HG03432 (cell line): ENCODE results near the gene CD74.

Source experiments
- ATAC-seq: cut with Tn5 transposase; IDR thresholded peaks from one replicate; pipeline ENCODE4 v1.9.1; 2021; ENCODE audit warnings: mild to moderate bottlenecking, moderate library complexity; ENCODE audit not compliant: unreplicated experiment

Gene CD74

DNA sequence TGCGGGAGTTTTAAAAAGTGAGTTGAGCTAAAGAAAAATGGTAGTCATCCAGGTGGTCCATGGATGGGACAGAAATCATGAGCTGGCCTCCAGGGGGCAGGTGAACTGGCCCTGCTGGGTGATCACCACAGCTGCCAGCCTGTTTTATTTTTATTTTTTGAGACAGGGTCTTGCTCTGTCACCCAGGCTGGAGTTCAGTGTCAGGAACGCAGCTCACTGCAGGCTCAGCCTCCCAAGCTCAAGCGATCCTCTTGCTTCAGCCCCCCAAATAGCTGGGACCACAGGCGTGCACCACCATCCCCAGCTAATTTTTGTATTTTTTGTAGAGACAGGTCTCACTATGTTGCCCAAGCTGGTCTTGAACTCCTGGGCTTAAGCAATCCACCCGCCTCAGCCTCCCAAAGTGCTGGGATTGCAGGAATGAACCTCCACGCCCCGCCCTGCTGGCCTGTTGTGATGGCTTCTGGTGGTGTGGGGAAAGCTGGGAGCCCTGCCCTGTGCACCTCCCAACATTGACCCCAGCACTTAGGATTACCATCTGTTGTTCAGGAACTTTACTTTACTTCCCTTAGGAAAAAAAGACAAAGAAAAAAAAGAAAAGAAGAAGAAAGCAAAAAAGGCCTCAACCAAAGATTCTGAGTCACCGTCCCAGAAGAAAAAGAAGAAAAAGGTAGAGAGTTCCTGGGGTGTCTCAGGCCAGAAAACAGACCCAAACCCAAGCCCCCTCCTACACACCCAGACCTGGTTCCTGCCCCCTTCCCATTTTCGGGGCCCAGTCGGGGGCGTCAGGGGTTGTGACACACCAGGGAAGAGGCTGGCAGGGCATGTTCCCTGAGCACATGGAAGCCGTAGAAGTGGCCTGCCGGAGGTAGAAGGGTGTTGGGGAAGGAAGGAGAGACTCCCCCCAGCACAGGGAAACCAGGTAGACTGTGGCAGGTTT is 14.7 kb downstream of the CD74 start:
- ATAC-seq = no peak

DNA sequence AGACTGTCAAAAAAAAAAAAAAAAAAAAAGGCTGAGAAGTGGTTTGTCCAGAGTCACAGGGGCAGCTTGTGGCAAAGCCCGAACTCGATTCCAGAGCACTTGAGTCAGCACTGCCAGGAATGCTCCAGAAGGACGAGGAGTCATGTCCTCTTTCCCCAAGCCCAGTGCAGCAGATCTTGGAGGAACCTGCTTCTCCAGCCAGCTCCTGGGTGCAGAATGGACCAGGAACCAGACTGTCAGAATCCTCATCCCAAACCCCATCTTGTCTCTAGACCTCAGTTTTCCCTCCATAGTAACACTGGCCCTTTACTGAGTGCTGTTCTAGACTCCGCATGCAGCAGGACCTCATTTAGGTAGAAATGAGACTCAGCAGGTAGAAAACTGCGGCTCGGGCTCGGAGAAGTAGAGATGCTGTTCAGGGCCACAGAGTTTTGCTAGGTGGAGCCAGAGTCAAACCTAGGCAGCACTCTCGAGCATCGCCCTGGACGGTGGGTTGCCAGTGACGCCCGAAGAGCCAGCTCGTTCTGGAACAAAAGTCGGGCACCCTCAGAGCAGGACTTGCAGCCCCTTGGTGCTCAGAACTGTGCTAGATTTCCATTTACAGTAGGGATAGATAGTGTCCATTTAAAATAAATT is 15.4 kb downstream of the CD74 start:
- ATAC-seq = no peak

DNA sequence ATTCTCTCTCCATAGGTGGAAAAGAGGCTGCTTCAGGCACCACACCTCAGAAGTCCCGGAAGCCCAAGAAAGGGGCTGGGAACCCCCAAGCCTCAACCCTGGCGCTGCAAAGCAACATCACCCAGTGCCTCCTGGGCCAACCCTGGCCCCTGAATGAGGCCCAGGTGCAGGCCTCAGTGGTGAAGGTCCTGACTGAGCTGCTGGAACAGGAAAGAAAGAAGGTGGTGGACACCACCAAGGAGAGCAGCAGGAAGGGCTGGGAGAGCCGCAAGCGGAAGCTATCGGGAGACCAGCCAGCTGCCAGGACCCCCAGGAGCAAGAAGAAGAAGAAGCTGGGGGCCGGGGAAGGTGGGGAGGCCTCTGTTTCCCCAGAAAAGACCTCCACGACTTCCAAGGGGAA is 16.4 kb downstream of the CD74 start:
- no peak for ATAC-seq

DNA sequence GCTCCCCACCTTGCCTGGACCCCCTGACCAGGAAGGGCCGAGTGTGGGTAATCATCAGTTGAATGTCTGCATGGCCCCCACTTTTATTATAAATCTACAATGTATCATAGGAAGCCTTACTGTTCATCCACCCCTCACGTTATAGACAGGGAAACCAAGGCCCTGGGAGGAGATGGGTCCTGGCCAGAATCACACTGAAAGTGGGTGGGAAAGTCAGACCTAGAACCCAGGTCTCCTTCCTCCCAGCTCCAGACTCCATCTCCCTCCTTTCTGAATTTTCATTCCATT is 17.1 kb downstream of the CD74 start:
- ATAC-seq = no peak

DNA sequence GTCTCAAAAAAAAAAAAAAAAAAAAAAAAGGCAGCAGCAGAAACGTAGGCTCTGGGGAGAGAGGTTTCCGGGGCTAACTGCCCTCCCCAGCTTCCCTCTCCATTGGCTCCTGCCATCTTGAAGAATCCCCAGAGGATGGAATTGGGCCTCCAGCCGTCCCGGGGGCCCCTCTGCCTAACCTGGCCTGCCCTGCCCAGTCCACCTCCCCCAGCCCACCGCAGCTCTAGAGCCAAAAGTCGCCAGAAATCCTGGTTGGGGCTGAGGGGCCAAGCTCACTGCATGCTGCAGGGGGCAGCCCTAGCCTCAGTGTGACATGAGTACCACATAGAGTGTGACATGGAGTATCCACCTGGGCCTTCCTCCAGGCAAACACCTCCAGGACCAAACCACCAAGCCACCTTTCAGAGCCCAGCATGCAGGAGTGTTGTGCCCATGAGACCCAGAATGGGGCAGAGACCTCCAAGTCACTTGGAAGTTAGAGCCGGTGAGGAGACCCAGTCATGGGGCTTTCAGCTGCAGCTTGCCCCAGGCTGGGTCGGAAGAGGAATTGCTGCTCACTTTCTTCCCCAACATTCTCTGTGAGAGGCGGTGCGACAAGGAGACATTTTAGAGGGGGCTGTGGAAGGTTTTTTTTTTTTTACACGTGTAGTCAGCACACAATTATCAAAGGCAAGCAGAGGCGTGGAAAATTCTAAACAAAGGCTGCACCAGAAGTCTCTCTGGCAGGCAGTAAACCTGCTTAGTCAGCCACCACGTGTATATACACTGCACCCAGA is 17.6 kb downstream of the CD74 start:
- no peak for ATAC-seq

DNA sequence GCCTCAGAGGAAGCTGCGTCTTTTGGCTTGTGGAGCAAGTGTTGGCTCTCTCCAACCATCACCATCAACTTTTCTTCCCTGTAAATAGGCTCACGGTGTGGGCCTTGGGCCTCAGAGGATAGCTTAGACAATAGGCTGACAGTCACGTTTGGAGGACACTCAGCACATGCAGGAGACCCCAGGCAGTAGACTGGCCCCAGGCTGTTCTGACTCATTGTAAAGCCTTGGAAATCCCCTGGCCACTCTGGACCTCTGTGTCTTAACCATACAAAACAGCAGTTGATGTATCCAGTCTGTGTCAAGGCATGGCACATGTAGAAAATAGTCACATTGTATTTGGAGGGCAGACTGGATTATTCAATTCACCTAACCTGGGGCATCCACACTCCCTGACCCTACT is 18.6 kb downstream of the CD74 start:
- ATAC-seq = peak; percentile 50

DNA sequence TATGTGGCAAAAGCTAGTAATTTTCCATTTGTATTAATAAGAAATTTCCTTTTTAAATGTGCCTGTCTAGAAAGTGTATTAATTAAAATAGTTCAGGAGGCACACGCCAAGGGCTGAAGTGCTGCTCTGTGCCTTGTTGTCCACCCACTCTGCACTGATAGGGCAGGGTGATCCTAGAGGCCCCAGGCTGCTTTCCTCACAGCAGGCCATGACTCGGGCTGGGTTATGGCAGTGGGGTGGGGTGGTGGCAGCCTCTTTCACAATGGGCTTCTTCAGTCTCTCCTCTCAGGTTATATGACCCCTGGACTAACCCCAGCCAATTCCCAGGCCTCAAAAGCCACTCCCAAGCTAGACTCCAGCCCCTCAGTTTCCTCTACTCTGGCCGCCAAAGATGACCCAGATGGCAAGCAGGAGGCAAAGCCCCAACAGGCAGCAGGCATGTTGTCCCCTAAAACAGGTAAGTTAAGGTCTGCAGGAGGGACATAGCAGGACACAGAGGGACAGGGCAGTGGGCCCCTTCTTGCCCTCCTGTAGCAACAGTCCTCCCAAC is 19.5 kb downstream of the CD74 start:
- no peak for ATAC-seq

DNA sequence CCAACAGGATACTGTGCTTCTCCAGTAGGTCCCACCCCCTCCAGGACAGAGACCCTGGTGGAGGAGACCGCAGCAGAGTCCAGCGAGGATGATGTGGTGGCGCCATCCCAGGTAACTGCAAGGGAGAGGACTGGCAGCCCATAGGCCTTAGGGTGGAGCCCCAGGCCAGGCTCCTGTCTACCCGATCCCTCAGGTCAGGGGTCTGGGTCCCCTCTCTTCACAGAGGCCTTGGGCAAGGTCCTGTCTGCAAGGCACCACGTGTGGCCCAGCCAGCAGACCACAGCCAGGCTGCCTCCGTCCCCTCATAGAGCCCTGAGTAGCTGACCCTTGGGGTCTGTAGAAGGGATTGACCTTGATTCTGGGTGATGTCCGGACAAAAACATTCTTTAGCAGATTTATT is 20.0 kb downstream of the CD74 start:
- ATAC-seq = no peak

DNA sequence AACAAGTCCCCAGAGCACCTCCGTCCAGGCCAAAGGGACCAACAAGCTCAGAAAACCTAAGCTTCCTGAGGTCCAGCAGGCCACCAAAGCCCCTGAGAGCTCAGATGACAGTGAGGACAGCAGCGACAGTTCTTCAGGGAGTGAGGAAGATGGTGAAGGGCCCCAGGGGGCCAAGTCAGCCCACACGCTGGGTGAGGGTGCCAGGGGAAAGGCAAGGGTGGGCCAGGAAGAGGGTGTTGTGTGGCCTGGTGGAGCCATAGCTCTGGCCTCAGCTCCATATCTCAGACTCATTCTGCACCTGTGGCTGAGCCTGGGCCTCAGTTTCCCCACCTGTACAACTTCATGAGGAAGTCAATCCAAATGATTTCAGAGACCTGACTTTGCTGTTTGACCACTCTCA is 20.7 kb downstream of the CD74 start:
- ATAC-seq = no peak

DNA sequence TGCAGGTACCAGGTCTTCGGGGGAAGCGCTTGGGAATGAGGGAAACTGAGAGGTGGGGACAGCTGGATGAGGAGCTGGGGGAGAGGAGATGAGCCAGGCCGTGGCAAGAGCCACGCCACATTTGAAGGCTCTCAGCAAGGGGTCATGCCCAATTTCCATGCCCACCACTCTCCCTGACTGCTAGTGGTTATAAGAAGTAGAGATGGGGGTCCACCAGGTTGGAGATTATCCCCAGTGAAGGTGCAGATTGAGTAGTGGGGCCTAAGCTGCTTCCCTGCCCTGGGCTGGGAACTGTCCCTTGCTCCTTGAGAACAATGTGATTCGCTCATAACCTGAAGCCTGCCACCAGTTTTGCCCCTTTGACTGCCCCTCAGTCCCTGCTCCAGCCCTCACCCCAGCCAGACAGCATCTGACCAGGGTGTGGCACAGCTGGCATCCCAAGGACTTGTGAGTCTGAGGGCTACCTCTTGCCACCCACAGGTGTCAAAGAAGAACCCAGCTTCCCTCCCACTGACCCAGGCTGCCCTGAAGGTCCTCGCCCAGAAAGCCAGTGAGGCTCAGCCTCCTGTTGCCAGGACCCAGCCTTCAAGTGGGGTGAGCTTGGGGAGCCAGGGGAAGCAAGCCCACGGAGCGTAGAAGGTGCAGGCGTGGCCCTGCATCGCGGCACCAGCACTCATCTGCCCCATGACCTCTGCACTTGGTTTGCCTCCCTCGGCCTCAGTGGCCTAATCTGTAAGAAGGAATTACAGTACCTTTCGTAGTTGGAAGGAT is 21.5 kb downstream of the CD74 start:
- ATAC-seq = no peak

DNA sequence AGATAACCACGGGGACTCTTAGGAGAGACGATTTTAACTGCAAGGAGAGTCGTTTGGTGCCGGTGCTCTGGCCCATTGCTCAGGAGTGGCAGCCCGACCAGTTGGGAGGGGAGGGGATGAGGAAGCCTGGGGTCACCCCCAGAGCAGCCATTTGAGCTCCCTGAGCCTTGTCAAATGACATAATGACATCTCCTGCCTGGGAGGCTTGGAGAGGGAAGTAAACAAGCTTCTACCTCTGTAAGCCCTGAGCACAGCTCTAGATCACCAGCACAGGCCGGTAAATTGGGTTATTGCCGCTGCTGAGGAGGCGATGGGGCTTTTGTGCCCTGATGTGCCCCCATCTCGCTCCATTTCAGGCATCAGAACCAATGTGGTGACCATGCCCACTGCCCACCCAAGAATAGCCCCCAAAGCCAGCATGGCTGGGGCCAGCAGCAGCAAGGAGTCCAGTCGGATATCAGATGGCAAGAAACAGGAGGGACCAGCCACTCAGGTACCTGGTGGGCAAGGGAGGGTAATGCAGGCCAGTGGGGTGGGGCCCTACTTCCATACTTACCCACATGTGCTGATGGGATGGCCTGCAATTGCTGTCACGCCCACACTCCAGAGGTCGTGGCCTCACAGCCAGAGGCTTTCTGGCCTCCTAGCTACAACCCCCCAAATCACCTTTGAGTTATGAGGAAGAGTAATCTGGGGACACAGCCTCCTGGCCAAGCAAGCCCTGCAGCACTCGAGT is 23.0 kb downstream of the CD74 start:
- no peak for ATAC-seq

DNA sequence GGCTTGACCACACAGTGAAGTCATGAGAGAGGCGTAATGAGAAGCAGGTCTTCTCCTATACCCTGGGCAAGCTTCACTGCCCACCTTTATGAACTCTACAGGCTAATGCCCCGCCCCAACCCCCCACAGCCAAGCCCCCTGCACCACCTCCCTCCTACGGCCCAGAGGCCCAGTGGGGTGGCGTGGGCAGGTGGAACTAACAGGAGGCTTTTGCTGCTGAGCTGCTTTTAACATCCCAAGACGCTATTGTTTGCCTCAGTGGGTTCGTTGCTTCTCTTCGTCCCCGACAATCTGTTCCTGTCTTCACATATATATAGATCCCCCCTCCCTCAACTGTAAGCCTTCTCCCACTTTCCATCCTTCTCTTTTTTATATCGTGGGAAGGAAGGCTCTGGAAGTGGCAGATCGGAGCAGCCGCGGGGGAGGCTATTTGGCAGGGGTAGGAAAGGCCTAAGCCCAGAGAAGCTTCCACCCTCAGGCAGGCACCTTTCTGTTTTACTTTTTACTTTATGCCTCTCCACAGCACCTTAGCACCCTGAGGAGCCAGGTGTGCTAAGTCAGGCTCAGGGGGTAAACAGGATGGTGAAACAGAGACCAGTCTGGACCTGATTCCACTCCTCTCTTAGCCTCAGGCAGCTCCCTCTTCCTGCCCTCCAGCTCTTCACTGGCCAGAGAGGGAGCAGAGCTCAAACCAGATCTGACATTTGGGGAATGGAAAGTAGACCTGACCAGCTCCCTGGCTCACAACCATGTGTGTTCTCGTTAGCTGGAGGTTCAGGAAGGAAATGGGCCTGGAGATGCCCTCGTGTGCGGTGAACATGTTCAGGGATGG is 26.5 kb downstream of the CD74 start:
- ATAC-seq = no peak

DNA sequence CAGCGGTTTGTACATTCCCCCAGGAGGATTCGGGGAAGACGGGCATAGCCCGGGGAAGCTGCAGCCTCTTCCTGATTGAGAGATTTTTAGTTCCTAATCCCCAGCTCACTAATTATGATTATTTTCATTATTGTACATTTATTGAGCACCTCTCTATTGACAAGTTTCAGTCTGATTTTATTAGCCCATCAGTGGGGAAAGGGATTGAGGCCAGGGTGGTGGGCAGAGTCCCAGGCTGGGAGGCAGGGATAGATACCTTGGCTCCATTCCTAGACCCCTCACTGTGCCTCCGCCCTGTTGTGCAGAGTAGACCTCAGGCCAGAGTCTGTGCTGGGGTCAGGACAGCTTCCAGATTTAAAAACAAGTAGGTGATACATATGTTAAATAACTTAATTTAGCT is 28.0 kb downstream of the CD74 start:
- no peak for ATAC-seq

DNA sequence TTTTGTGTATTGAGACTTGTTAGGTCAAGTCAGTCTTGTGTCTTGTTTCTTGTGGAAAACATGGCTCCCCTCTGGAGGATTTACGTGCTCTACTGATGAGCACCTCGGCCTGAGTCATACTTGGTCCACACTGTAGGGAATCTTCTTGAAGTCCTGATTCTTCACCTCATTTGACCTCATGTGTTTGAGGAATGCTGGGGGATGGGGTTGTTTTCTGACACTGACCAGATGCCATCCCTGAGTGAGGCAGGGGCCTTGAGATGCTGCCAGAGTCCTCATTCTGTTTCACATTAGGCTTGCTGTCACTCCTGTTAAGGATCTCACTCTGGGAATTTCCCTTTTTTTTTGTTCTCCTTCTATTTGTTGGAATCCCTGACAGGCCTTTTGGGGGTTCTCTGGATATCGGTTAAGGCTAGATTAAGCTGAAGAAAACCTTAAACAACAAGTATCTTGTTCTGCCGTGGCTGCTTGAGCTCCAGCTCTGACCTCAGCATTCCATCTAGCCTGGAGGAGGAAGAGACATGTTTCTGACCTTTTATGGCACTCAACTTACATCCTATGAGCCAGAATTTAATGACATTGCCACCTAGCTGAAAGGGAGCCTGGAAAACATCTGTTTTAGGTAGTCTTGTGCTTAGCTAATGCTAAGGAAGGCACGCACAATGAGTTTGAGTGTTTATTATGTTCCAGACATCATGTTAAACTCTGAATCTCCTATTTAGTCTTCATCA is 34.6 kb downstream of the CD74 start:
- no peak for ATAC-seq

DNA sequence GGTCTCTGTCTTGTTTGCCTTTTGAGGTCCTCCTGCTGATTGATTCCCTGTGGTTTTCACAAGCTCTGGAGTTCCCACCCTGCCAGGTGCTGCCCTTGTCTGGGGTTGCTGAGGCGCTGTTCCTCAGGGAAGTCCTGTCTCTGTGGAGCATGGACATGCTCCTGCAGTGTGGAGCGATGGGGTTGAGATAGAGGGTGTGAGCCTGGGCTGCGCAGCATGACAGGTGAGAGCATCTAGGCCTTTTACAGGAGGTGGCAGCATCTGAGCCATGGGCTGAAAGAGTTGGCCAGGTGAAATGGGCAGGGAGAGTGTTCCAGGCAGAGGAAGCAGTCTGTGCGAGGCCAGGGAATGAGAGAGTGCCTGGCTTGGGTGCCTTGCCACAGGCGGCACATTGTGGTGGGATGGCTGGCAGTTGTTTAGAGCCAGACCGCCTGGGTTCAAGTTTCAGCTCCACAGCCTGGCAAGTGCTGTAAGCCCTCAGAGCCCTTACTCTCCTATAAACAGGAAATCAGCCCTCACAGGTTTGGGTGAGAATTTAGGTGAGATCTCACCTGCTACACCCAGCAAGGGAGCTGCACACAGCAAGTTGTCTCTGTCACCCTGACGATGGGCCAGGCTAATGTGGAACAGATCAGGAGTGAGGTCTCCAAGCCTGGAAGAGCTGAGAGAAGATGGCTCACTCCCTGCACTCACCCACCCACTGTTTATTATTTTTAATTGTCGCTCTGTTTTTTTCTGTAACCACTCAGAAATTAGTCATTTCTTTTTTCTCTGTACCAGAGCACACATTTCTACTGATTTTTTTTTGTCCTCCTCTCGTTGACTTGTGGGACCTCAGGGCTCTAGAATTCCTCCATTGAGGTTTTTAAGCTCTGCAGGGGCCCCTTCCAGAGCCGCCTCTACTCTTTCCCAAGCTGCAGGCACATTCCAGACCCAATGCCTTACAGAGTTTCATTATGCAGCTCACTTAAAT is 35.6 kb downstream of the CD74 start:
- ATAC-seq = no peak

DNA sequence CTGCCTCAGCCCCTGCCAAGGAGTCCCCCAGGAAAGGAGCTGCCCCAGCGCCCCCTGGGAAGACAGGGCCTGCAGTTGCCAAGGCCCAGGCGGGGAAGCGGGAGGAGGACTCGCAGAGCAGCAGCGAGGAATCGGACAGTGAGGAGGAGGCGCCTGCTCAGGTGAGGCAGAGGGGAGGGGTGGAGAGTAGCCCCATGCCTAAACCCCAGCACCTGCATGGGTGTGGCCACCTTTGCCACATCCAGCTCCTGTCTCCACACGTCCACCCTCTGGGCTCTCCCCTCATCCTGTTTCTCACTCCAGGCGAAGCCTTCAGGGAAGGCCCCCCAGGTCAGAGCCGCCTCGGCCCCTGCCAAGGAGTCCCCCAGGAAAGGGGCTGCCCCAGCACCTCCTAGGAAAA is 38.1 kb downstream of the CD74 start:
- no peak for ATAC-seq

DNA sequence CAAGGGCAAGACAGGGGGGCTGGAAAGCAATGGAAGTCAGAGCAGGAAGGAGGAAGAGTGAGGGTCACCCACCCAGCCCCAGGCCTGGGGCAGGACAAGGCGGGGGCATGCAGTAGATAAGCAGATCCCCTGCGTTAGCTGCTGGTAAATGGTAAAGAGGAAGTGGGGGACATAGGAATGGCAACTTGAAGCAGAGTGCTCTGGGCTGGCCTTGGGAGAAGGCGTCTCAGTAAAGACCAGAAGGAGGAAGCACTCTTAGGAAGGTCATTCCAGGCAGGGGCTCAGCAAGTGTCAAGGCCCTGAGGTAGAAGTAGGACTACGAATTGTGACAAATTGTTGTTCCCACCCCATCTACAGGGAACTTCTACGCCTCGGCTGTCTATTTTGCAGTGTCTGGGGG is 40.1 kb downstream of the CD74 start:
- ATAC-seq = no peak
